ENCODE measurements around the gene TIMP2. TPM values are rescaled to one million over a fixed set of nuclear protein-coding genes. Genes with fewer than 3 reads are reported as not detected.
A peak's percentile ranks its signal among the peaks of the same experiment; 100 is the strongest.

Gene TIMP2
- total and polyA plus RNA-seq, 4 donors = 47.5 to 176 (median 91.9) TPM

GRCh38 chr17:78933959-78934568 lies 8.9 kb upstream of the TIMP2 start:
- WGBS, 2 donors = 15 to 29% methylated on average over 15 to 16 of the region's 16 CpGs
- peak; percentile 70 for ATAC-seq (ENCODE audit: insufficient read depth, low FRiP score)
- peak overlapping the region in 1 of 2 donors; percentile 76 for H3K9ac ChIP-seq (ENCODE audit: insufficient read depth in 1 of 2, low read length in 2 of 2)
- H3K4me3 ChIP-seq = no peak overlapping the region
- H3K27me3 ChIP-seq (ENCODE audit: control insufficient read depth in 3 of 3, insufficient read depth in 3 of 3, low read length in 2 of 3) = no peaks in the 10 kb centered on the region
- H3K27ac ChIP-seq (ENCODE audit: low read depth in 1 of 2, low read length in 1 of 2) = peak overlapping the region; percentile 24 to 78
- TF ChIP-seq CTCF (IDR thresholded peaks at IDR 0.05; ENCODE audit: control extremely low read depth, extremely low read depth) = no peak
- DNase-seq = peak; percentile 96 to 98 (median 97)
- peaks cover 0 to 28% (median 14%) of the 10 kb centered on the region in 5 donors for H3K4me1 ChIP-seq (ENCODE audit: control insufficient read depth in 5 of 5, insufficient read depth in 5 of 5, low read length in 5 of 5)
- no peaks in the 10 kb centered on the region for H3K36me3 ChIP-seq (ENCODE audit: control insufficient read depth in 4 of 4, insufficient read depth in 4 of 4, low read length in 4 of 4)
- H3K9me3 ChIP-seq (ENCODE audit: control insufficient read depth in 4 of 4, insufficient read depth in 3 of 4, low read length in 3 of 4) = no peaks in the 10 kb centered on the region

GRCh38 chr17:78933025-78933958 lies 8.1 kb upstream of the TIMP2 start:
- 72 to 77% methylated on average over 17 to 18 of the region's 18 CpGs for WGBS, 2 donors
- H3K9me3 ChIP-seq (ENCODE audit: control insufficient read depth in 4 of 4, insufficient read depth in 3 of 4, low read length in 3 of 4) = no peaks in the 10 kb centered on the region
- peak overlapping the region in 1 of 2 donors; percentile 42 for H3K9ac ChIP-seq (ENCODE audit: insufficient read depth in 1 of 2, low read length in 2 of 2)
- no peaks in the 10 kb centered on the region for H3K27me3 ChIP-seq (ENCODE audit: control insufficient read depth in 3 of 3, insufficient read depth in 3 of 3, low read length in 2 of 3)
- ATAC-seq (ENCODE audit: insufficient read depth, low FRiP score) (peak; percentile 28), DNase-seq (peak in 1 of 3 donors; percentile 38)
- H3K27ac ChIP-seq (ENCODE audit: low read depth in 1 of 2, low read length in 1 of 2) = peak overlapping the region; percentile 13 to 78
- no peak for TF ChIP-seq CTCF (IDR thresholded peaks at IDR 0.05; ENCODE audit: control extremely low read depth, extremely low read depth)
- no peaks in the 10 kb centered on the region for H3K36me3 ChIP-seq (ENCODE audit: control insufficient read depth in 4 of 4, insufficient read depth in 4 of 4, low read length in 4 of 4)
- H3K4me1 ChIP-seq (ENCODE audit: control insufficient read depth in 5 of 5, insufficient read depth in 5 of 5, low read length in 5 of 5) = peaks cover 0 to 28% (median 14%) of the 10 kb centered on the region in 5 donors
- H3K4me3 ChIP-seq = no peak overlapping the region

GRCh38 chr17:78929908-78930775 lies 5.0 kb upstream of the TIMP2 start:
- 55 to 72% methylated on average over 31 of the region's 31 CpGs for WGBS, 2 donors
- no peak for TF ChIP-seq CTCF (IDR thresholded peaks at IDR 0.05; ENCODE audit: control extremely low read depth, extremely low read depth)

More at GRCh38 chr17:78929908-78930775, 5.0 kb upstream of the TIMP2 start:
- no peak overlapping the region for H3K9ac ChIP-seq (ENCODE audit: insufficient read depth in 1 of 2, low read length in 2 of 2)
- ATAC-seq (ENCODE audit: insufficient read depth, low FRiP score) = no peak
- H3K36me3 ChIP-seq (ENCODE audit: control insufficient read depth in 4 of 4, insufficient read depth in 4 of 4, low read length in 4 of 4) = no peaks in the 10 kb centered on the region
- H3K27ac ChIP-seq (ENCODE audit: low read depth in 1 of 2, low read length in 1 of 2) = no peak overlapping the region
- no peak overlapping the region for H3K4me3 ChIP-seq
- no peaks in the 10 kb centered on the region for H3K9me3 ChIP-seq (ENCODE audit: control insufficient read depth in 4 of 4, insufficient read depth in 3 of 4, low read length in 3 of 4)
- H3K27me3 ChIP-seq (ENCODE audit: control insufficient read depth in 3 of 3, insufficient read depth in 3 of 3, low read length in 2 of 3) = no peaks in the 10 kb centered on the region
- peaks cover 0 to 22% (median 14%) of the 10 kb centered on the region in 5 donors for H3K4me1 ChIP-seq (ENCODE audit: control insufficient read depth in 5 of 5, insufficient read depth in 5 of 5, low read length in 5 of 5)
- DNase-seq = no peak
